LNCaP clone FGC (cell line): Measurements from ENCODE around the gene DOCK9.

Experiments used
- DNase-seq: peaks from one replicate; pipeline ENCODE4 v3.0.0-alpha.2; 2011; ENCODE audit warnings: low read depth
- H3K4me3 ChIP-seq: 2 replicates; pipeline ENCODE4 v1.5.1; 2011; ENCODE audit warnings: mild to moderate bottlenecking, low read depth, low read length, control low read depth
- TF ChIP-seq, protein P1 (sequence below): IDR thresholded peaks from 2 replicates; pipeline ENCODE4 v1.5.1; 2012; ENCODE audit warnings: mild to moderate bottlenecking; ENCODE audit not compliant: control insufficient read depth, insufficient read depth; ENCODE audit errors: extremely low read depth

Gene DOCK9

GRCh38 chr13:98997738-98998641 lies 20.1 kb upstream of the DOCK9 start:
- TF ChIP-seq, protein P1, sequence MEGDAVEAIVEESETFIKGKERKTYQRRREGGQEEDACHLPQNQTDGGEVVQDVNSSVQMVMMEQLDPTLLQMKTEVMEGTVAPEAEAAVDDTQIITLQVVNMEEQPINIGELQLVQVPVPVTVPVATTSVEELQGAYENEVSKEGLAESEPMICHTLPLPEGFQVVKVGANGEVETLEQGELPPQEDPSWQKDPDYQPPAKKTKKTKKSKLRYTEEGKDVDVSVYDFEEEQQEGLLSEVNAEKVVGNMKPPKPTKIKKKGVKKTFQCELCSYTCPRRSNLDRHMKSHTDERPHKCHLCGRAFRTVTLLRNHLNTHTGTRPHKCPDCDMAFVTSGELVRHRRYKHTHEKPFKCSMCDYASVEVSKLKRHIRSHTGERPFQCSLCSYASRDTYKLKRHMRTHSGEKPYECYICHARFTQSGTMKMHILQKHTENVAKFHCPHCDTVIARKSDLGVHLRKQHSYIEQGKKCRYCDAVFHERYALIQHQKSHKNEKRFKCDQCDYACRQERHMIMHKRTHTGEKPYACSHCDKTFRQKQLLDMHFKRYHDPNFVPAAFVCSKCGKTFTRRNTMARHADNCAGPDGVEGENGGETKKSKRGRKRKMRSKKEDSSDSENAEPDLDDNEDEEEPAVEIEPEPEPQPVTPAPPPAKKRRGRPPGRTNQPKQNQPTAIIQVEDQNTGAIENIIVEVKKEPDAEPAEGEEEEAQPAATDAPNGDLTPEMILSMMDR: no peak
- no peak overlapping the region for H3K4me3 ChIP-seq
- DNase-seq: no peak

DNA sequence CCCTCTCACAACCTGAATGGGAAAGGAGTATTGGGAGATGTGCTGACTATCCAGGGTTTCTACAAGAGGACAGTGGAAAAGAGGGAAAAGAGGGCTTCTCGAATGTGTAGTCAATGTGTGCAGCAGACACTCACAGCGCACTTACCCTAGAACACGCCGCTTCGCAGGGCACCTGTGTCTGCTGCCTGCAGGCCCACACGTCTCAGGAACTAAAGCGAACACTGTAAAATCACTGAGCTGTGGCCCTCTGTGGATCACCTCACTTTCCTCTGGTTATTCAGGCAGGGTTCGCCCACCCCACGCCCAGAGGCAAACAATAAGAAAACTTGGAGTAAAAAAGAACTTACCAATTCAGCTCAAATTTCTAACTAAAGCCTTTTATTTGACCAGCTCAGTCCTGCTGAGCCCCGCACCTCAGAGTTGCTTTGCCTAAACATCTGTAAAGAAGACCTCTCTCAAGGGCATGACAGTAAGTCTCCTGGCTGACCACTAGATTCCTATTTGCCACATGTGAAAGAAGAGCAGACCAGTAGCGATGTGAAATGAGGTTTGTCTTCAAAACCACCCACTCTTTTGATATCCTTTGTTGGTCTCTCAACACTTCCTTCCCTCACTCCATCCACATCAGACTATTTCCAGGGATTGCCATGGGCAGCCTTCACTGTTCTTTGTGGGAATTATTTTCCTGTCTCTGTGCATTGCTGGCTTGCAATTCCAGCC lies 19.3 kb upstream of the DOCK9 start:
- no peak for DNase-seq
- TF ChIP-seq, protein P1: no peak

DNA sequence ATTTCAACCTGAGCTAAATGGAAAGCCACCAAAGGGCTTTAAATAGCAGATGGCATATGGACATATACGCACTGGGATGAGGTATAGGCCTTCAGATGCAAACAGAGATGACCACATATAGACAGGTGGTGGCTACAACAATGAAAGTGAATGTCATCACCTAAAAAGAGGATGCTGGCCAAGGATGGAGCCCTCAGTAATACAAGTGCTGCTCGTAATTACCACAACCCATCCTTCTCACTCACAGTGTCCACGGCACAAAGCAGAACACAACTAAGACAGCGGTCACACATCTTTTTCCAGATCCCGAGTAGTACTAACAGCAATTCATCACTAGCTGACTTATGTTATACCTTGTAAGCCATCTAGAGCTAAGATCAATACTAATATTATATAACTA lies 18.2 kb upstream of the DOCK9 start:
- no peak overlapping the region for H3K4me3 ChIP-seq
- TF ChIP-seq, protein P1: no peak
- DNase-seq: no peak

More for the DNA sequence above, 19.3 kb upstream of the DOCK9 start:
- H3K4me3 ChIP-seq: no peak overlapping the region

- TF ChIP-seq, protein P1: no peak
- DNase-seq: no peak
- H3K4me3 ChIP-seq: no peak overlapping the region
Observed at GRCh38 chr13:98994896-98995295, 17.0 kb upstream of the DOCK9 start.

- DNase-seq: no peak
- H3K4me3 ChIP-seq: no peak overlapping the region
- TF ChIP-seq, protein P1: no peak
Observed at GRCh38 chr13:98994080-98994479, 16.2 kb upstream of the DOCK9 start.

DNA sequence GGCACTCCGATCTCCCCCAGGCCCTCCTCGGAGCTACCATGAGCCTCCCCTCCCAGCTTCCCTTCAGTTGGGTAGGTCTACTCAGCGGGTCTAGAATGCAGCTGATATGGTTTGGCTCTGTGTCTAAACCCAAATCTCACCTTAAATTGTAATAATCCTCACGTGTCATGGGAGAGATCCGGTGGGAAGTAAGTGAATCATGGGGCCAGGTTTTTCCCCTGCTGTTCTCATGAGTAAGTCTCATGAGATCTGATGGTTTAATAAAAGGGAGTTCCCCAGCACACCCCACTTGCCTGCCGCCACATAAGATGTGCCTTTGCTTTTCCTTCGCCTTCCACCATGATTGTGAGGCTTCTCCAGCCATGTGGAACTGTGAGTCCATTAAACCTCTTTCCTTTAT lies 14.5 kb upstream of the DOCK9 start:
- TF ChIP-seq, protein P1: no peak
- DNase-seq: no peak
- H3K4me3 ChIP-seq: no peak overlapping the region
